GM12801 (cell line): ENCODE results near the gene CCDC78.

Experiments
- CTCF ChIP-seq: IDR thresholded peaks from one replicate; pipeline ENCODE4 v1.5.1; 2011; ENCODE audit warnings: control low read depth; ENCODE audit not compliant: insufficient read length; ENCODE audit errors: extremely low read depth

Gene CCDC78

GRCh38 chr16:717450-718245 lies 8.6 kb downstream of the CCDC78 start:
- no peak for TF ChIP-seq CTCF

- TF ChIP-seq CTCF = no peak
These were observed 9.4 kb downstream of the CCDC78 start for GRCh38 chr16:716768-717325.

- TF ChIP-seq CTCF = no peak
These were observed 10.1 kb downstream of the CCDC78 start for GRCh38 chr16:716200-716568.

- TF ChIP-seq CTCF = no peak
These were observed 10.6 kb downstream of the CCDC78 start for GRCh38 chr16:715477-716199.

- TF ChIP-seq CTCF = no peak
These were observed 11.4 kb downstream of the CCDC78 start, which contains the start of gene METRN for GRCh38 chr16:714558-715476. METRN (plus strand) TSS chr16:715118; CDS start chr16:715290, 172 bp downstream.

- TF ChIP-seq CTCF = no peak
These were observed 12.2 kb downstream of the CCDC78 start for GRCh38 chr16:714079-714478.
